ENCODE results near the gene MYO1D.

MYO1D gene

DNA sequence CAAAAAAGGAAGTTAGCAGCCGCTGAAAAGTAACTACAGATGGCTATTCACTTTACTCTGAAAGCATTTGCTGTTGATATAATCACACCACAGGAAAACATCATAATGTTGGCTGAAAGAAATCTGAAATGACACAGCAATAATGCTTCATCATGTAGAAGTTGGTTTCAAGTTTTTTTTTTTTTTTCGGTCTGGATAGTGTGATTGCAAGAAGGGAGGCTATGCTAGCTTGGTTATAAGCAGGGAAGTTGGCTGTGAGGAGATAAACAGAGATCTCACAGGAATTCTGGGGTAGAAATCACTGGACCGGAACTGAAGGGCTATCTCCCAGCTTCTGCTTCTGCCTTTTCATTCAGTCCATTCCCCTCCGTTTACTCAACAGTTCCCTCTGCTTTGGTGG, 57.9 kb downstream of the MYO1D start:
- DNase-seq (ENCODE audit: low read depth): no peak

- no peak for DNase-seq (ENCODE audit: low read depth)
Measured at GRCh38 chr17:32815460-32815859, 61.5 kb downstream of the MYO1D start.

- DNase-seq (ENCODE audit: low read depth): no peak
Measured at GRCh38 chr17:32814836-32815235, 62.1 kb downstream of the MYO1D start.

DNA sequence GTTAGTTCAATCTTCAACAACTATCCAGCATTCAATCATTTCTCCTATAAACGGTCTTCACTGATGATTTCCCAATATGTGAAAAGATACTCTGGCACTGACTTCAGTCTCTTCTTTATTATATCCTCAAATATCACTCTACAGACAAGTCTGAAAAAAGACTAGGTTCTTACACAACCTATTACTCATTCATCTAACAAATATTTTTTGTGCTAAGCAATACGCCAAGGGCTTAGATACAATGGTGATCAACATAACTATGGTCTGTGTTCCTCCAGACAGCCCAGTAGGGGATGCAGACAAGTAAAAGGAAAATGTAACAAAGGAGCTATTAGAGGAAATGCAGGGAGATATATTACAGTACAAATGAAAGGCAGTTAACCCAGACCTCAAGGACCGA, 63.9 kb downstream of the MYO1D start:
- no peak for DNase-seq (ENCODE audit: low read depth)

DNA sequence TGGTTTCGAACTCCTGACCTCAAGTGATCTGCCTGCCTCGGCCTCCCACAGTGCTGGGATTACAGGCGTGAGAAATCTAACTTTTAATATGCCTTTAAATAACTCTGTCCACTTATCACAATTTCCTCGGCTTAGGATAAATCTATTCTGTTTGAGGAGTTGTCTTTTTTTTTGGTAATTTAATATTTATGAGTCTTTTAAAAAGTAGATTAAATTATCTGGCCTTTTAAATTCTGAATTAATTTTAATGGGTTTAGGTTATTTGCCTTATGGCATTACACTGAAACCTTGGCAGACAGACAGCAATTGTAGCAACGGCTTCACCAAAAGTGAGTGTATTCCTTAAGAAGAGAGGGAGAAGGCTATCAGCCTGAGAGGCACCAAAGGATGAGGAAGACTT, 66.2 kb downstream of the MYO1D start:
- DNase-seq (ENCODE audit: low read depth): no peak

DNA sequence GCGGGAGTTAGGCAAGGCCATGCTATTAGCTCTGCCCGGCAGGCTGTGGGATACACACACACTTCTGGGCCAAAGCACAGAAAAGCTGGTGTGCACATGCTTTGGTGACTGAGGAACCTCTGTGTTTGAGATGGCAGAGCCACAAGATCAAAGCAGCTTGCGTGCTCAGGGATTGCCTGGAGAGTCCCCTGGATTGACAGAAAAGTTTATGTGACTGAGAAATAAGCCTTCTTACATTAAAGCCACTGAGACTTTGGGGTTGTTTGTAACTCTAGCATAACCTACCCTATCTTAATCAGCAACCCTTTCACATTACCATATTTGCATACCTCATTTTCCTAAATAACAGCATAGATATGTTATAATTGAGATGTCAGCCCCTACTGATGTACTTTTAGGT, 69.3 kb downstream of the MYO1D start:
- no peak for DNase-seq (ENCODE audit: low read depth)

DNA sequence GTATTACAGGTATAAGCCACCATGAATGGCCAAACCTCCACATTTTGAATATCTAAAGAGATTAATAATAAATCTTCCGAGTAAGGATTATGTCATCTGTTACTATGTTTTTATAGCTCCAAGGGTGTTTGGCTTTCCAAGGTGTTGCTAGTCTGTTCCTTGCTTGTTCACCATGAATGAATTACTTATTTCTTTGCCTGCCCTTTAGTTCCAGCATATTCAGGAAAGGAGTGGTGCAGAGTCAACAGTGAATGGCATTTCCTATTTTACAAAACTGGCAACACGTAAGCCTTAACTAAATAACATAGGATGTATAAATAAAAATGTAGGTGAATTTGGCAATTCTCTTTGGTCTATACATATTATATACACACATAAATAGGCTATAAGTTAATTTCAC, 70.3 kb downstream of the MYO1D start:
- DNase-seq (ENCODE audit: low read depth): no peak

DNA sequence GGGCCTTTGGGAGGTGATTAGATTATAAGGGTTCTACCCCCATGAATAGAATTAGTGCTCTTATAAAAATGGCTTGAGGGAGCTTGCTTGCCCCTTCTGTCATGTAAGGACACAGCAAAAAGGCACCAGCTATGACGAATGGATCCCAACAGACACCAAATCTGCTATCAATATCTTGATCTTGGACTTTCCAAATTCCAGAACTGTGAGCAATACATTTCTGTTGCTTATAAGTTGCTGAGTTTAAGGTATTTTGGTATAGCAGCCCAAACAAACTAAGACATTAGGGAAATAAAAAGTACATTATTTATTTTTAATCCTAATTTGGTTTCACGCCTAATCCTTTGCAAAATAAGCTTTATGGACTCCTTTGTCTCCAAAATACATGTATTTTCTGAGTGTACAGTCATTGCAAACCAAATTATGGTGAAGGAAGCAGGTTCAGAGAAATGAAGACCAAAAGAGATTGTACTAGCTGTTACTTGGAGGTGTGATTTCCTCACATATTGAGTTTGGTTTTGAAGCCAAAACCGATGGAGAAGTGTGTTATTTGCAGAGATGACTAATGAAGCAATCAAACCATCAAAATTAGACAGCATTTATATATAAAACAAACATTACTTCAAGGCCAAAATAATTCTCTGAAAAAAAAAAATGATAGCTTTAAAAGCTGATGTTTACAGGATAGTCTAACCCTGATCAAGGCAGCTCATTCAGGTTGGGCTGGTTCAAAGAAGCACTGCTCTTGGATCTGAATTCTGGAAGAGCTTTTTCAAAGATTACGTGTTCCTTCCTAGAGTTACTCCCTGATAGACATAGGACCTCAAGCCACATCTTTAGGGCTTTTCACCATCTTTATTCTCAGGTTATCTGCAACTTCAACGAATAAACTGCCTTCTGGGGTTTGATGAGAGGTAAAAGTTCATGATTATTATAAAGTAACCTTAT, 71.6 kb downstream of the MYO1D start:
- no peak for DNase-seq (ENCODE audit: low read depth)

DNA sequence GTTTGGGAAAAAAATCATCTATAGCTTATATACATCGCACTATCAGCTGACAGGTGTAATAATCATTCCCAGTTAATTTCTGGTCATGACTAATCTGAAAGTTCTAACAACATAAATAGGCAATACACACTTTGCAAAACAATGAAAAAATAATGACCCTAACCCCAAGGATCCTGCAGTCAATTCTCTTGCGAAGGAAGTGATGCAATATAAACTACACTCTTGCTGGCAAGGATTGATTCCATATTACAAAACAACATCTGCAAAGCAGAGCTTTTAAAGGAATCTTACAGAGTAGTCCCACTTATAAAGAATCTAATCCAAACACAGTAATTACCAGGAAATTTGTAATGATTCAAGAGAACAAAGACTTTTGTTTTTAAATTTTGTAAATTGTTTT, 73.4 kb downstream of the MYO1D start:
- DNase-seq (ENCODE audit: low read depth): no peak

GRCh38 chr17:32802306-32802705, 74.6 kb downstream of the MYO1D start:
- DNase-seq (ENCODE audit: low read depth): no peak

DNA sequence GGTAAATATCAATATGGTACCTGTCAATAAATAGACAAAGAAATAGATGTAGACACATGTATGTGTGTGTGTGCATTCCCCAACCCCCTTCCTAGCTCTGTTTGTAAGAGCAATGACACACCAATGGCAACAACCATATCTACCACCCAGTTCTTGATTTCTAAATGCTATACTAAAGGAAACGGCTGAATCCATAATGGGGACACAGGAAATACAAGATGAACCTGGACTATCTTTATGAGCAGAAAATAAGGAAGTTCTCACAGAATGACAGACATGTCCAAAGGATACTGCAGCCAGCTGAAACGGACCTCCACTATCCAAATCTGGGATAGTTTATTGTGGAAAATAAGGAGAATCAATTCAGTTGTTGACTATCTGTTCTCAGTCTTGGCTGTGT, 75.3 kb downstream of the MYO1D start:
- DNase-seq (ENCODE audit: low read depth): no peak

GRCh38 chr17:32801193-32801592, 75.7 kb downstream of the MYO1D start:
- no peak for DNase-seq (ENCODE audit: low read depth)

DNA sequence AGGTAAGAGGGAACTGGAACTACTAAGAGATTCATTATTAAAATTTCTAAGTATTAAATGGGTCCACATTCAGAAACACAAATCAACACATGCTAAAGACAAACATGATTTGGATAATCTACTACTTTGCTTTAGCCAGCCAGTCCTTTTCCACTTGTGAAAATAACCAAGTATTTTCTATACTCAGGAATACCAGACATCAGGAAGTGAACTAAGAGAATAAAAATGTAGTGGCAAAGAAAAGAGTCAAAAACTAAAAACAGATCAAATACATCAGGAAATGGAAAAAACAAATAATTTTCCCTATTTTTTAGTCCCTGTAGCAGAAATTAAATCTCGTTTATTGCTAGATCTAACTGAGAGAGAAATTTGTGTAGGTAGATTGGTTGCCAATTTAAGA, 78.0 kb downstream of the MYO1D start:
- DNase-seq (ENCODE audit: low read depth): no peak

DNA sequence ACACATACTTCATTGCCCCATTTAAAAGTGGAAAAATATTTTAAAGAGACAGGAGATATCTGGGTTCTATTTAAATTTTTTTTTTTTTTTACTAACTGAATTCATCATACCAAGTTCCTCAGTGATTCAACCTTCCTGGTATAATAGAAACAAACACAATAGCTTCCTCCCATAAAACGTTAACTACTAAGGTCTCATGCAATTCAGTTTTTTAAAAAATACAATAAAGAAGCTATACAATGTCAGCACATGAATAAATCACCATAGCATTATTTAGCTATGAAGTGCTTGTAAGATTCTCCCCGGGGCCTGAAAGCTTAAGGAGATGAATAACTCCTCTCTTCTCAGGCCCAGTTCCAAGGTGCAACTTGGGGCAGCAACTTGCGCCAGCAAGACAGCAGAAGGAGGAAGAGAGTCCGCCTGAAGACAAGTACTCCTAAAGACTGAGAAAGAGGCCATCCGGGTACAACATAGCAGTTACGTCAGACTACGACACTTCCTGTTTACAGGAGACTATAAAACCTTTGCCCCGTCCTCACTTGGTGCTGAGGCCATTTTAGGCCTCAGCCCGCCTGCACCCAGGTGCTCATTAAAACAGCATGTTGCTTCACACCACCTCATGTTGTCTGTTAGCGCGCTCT, 81.5 kb downstream of the MYO1D start:
- DNase-seq (ENCODE audit: low read depth): no peak

GRCh38 chr17:32794533-32795246, 82.2 kb downstream of the MYO1D start:
- no peak for DNase-seq (ENCODE audit: low read depth)

- no peak for DNase-seq (ENCODE audit: low read depth)
Measured at GRCh38 chr17:32793841-32794240, 83.1 kb downstream of the MYO1D start.

DNA sequence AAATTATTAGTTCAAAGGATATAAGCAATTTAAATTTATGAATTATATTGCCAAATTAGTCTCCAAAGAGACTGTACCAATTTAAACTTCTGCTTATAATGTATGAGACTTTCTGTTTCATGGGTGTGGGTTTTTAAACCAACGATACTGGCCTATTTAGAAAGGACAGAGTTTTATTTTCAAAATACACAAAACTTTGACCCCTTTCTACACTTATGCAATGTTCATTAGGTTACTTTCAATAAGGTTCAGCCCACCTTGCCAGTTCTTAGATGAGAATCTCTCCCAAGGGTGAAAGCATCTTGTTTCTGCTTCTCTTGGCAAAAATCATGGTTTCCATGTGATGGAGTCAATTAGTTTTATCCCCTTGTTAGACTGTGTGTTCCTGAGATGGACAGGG, 84.7 kb downstream of the MYO1D start:
- no peak for DNase-seq (ENCODE audit: low read depth)

- DNase-seq (ENCODE audit: low read depth): no peak
Measured at GRCh38 chr17:32786169-32786568, 90.8 kb downstream of the MYO1D start.

DNA sequence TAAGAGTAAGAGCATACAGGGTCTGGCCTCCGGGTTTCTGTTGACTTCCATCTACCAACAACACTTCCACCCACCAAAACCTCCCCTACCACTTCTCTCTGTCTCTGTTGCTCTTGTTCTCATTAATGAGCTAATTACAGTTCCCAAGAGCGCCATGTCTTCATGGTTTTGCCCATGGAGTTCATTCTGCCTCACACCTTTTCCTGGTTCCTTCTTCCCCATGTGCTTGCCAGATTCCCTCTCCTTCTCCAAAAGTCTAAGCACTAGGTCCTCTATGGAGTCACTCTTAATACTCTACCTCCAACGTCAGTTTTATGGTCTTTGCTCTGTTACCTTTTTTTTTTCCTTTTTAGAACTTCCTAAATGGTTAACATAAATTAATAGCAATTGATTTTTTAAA, 92.8 kb downstream of the MYO1D start:
- no peak for DNase-seq (ENCODE audit: low read depth)

DNA sequence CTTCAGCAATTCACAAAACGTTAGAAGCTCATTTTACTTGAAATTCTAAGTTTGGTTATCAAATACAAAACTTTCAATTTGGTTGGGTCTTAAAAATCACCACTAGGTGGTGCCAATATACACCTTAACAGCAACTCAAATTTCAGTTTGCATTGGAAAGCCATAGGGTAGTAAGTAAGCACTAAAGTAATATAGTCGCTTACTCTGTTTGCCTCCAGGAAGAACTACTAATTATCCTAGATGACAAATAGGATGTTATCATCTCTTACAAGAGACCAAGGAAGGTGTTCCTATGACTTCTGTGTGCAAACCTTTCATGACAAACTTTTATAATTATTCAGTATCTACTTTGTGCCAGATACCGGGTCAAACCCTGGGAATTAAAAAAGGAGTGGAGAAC, 93.3 kb downstream of the MYO1D start:
- DNase-seq (ENCODE audit: low read depth): no peak

GRCh38 chr17:32780721-32781120, 96.2 kb downstream of the MYO1D start:
- DNase-seq (ENCODE audit: low read depth): no peak

DNA sequence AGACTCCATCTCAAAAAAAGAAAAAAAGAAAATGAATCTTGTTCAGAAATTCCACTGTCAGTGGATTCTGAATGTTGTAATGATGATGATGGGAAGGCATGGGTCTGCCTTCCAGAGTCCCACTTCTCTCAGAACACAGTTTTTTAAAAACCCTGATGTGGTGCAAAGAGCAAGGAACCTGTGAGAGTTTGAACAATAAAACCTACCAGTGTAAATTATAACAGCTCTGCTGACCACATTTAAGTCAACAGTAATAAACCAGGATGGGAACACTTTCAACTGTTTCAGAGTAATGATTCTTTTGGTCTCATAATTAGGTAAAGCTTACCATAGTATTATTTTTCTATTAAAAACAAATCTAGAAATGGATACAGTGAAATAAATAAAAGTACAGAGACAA, 99.0 kb downstream of the MYO1D start:
- no peak for DNase-seq (ENCODE audit: low read depth)

DNA sequence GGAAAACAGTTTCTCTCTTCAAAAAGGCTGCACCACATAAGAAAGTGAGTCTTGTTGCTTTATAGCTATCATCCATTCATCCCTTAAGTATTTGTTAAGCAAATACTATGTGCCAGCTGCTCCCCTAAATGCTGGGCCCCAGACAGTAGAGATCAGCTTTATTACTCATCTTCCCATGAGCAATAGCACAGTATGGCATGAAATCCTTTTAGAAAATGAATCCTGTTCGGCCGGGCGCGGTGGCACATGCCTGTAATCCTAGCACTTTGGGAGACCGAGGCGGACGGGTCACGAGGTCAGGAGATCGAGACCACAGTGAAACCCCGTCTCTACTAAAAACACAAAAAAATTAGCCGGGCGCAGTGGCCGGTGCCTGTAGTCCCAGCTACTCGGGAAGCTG, 99.5 kb downstream of the MYO1D start:
- DNase-seq (ENCODE audit: low read depth): no peak
